ENCODE data around the gene ACSF2.
"Not testable (repeated sequence)": the region's sequence is repeated elsewhere in the genome, so short reads cannot be mapped to it uniquely, and the experiment has no call there.

The ACSF2 gene

GRCh38 chr17:50423553-50424159 lies 2.4 kb upstream of the ACSF2 start:
- no peak for ATAC-seq (replicated peaks)
- H3K36me3 Mint-ChIP-seq = peaks cover 4 to 5% of the 10 kb centered on the region in 2 donors
- H3K27me3 Mint-ChIP-seq = peaks cover 0 to 5% of the 10 kb centered on the region in 2 donors
- no peak overlapping the region for H3K4me3 Mint-ChIP-seq
- H3K9me3 Mint-ChIP-seq = peaks cover 7 to 9% of the 10 kb centered on the region in 2 donors
- DNase-seq = no peak
- H3K4me1 Mint-ChIP-seq = peaks cover 30 to 44% of the 10 kb centered on the region in 2 donors
- peak overlapping the region; percentile 9 for H3K27ac Mint-ChIP-seq

DNA sequence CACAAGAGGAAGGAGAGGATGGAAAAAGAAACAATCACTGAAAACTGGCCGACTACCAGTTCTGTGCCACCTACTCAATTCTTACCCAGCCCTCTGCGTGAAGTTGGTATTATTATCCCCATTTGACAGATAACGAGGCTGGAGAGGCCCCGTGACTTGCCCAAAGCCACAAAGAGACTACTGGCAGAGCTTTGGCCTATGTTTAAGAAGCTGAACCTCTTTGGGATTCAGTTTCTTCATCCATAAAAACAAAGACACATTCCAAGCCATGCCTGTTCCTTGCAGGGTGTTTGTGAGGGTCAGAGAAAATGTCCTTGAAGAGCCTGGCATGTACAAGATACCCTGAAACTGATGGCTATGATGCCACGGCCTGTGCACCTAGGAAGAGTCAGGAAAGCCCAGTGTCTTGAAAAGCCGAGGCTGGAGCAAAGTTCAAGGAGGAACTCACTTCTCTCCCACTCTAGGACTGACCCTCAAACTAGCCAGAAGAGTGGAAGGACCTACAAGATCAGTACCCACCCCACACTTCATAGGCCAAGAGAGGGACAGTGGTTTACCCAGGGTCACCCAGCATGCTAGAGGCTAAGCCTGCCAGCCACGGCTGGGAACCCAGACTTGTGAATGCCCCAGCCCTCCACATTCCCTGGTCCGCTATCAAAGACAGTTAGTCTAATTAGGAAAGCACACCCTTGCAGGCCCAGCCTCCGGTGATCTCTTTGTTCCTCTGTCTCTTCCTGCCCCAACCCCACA lies 1.6 kb upstream of the ACSF2 start:
- Mint-ChIP-seq H3K27ac (peak overlapping the region; percentile 9), H3K27me3 (no peaks in the 10 kb centered on the region), H3K4me1 (peaks cover 28 to 44% of the 10 kb centered on the region in 2 donors), H3K36me3 (no peaks in the 10 kb centered on the region), H3K9me3 (peaks cover under 1 to 2% of the 10 kb centered on the region in 2 donors), H3K4me3 (no peak overlapping the region)
- ATAC-seq (replicated peaks) = no peak
- DNase-seq = no peak

- no peak for ATAC-seq (replicated peaks)
- DNase-seq = no peak
- no peaks in the 10 kb centered on the region for H3K9me3 Mint-ChIP-seq
- H3K27ac Mint-ChIP-seq = peak overlapping the region; percentile 81
- peak overlapping the region; percentile 87 to 93 for H3K4me3 Mint-ChIP-seq
- peaks cover 30 to 44% of the 10 kb centered on the region in 2 donors for H3K4me1 Mint-ChIP-seq
- H3K27me3 Mint-ChIP-seq = no peaks in the 10 kb centered on the region
- H3K36me3 Mint-ChIP-seq = no peaks in the 10 kb centered on the region
Observed at GRCh38 chr17:50424996-50425681, 879 bp upstream of the ACSF2 start.

DNA sequence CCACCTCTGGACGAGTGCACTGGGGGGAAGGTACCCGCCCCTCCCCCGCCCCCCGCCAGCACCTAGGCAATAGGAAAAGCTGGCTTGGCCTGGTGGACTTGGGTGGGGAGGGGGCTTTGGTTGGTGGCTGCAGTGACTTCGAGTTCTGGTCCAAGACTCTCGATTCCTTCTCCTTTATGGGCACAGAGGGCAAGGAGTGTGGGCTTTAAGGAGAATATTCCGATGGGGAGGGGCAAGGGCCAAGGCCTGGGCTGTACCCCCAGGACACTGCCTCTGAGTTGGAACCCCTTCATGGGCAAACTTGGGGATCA lies 409 bp downstream of the ACSF2 start:
- Mint-ChIP-seq H3K27me3 (no peaks in the 10 kb centered on the region), H3K36me3 (no peaks in the 10 kb centered on the region), H3K9me3 (no peaks in the 10 kb centered on the region), H3K4me1 (peaks cover 28 to 33% of the 10 kb centered on the region in 2 donors), H3K27ac (peak overlapping the region; percentile 85), H3K4me3 (peak overlapping the region; percentile 87 to 93)
- DNase-seq (no peak), ATAC-seq (replicated peaks) (no peak)

DNA sequence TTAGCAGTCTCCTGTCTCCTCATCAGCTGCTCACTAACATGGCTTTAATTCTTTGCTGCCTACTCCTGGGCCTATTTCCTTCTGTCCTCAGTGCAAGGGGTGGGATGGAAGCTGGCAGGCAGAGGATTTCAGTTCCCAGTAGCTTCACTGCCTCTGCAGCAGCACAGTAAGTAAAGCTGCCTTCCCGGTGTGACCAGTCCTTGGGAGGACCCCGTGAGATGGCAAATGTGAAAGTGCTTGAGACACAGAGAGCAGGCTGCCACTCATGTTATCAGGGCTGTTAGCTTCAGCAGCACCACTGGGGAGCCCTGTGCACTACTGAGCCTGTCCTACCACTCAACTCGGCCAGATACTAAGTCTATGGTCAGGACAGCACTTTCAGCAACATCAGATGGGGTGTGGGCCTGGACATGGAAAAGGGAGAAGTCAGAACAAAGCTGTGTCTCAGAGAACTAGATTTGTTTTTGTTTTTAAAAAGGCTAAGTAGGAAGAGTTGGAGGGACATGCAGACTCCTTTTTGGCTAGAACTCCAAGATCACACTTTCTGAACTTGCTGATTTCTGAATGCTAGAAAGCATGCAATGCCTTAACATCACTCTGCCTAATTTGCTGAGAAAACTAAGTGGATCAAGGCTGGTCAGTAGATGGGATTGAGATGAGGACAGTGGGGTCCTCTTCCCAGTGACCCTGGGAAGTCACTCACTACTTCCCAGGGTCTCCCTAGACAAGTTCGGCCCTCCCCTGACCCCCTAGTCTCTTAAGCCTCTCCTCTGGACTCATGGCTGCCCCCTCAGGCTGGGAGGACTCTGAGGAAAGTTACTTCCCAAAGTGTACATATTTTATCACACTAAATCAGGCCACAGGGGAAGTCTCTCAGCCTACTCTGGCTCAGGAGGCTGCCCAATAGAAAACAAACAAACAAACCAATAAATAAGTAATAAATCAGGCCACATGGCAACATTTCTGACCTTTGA lies 1.1 kb downstream of the ACSF2 start:
- peak; percentile 8 for DNase-seq
- H3K9me3 Mint-ChIP-seq = no peaks in the 10 kb centered on the region
- peaks cover 25 to 28% of the 10 kb centered on the region in 2 donors for H3K4me1 Mint-ChIP-seq
- peak overlapping the region; percentile 85 for H3K27ac Mint-ChIP-seq
- no peaks in the 10 kb centered on the region for H3K36me3 Mint-ChIP-seq
- H3K27me3 Mint-ChIP-seq = no peaks in the 10 kb centered on the region
- peak; percentile 54 to 66 for ATAC-seq (replicated peaks)
- peak overlapping the region; percentile 87 to 93 for H3K4me3 Mint-ChIP-seq

DNA sequence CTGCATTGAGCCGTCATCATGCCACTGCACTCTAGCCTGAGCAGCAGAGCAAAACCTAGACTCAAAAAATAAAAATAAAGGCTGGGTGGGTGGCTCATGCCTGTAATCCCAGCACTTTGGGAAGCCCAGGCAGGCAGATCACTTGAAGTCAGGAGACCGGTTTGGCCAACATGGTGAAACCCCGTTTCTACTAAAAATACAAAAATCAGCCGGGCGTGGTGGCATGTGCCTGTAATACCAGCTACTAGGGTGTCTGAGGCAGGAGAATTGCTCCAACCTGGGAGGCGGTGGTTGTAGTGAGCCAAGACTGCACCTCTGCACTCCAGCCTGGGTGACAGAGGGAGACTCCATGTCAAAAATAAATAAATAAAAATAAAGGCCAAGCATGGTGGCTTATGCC lies 2.1 kb downstream of the ACSF2 start:
- DNase-seq; ATAC-seq (replicated peaks); H3K4me3 Mint-ChIP-seq; H3K27me3 Mint-ChIP-seq; H3K36me3 Mint-ChIP-seq; H3K27ac Mint-ChIP-seq; H3K9me3 Mint-ChIP-seq: not testable (repeated sequence)
- H3K4me1 Mint-ChIP-seq = peaks cover 25 to 28% of the 10 kb centered on the region in 2 donors

GRCh38 chr17:50428831-50429424 lies 2.9 kb downstream of the ACSF2 start:
- H3K36me3 Mint-ChIP-seq = no peaks in the 10 kb centered on the region
- peaks cover 21 to 24% of the 10 kb centered on the region in 2 donors for H3K4me1 Mint-ChIP-seq
- DNase-seq (no peak), ATAC-seq (replicated peaks) (no peak)
- no peaks in the 10 kb centered on the region for H3K9me3 Mint-ChIP-seq
- H3K27ac Mint-ChIP-seq = no peak overlapping the region
- no peak overlapping the region for H3K4me3 Mint-ChIP-seq
- H3K27me3 Mint-ChIP-seq = no peaks in the 10 kb centered on the region

DNA sequence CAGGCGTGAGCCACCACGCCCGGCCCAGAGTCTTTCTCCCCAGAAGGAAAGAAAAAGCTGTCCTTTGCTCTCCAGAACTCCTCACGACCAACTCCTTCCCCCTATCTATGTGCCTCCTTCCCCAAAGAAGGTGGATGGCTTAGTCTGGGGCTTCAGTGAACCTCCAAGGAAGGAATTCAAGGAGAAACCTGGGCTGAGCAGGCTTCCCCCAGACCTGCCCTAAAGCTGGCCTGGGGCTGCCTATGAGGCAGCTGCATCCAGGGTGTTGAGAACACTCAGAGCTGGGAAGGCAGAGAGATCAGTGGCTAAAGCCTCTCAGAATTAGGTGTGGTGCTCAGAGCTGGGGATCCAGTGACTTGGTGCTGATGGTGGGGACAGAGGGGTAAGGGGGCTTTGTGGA lies 3.8 kb downstream of the ACSF2 start:
- Mint-ChIP-seq H3K9me3 (no peaks in the 10 kb centered on the region), H3K4me1 (peaks cover 18 to 21% of the 10 kb centered on the region in 2 donors), H3K27ac (no peak overlapping the region), H3K36me3 (no peaks in the 10 kb centered on the region), H3K4me3 (no peak overlapping the region), H3K27me3 (no peaks in the 10 kb centered on the region)
- DNase-seq (no peak), ATAC-seq (replicated peaks) (no peak)

- Mint-ChIP-seq H3K27me3 (no peaks in the 10 kb centered on the region), H3K27ac (no peak overlapping the region), H3K36me3 (no peaks in the 10 kb centered on the region), H3K4me1 (peaks cover 14 to 15% of the 10 kb centered on the region in 2 donors), H3K9me3 (no peaks in the 10 kb centered on the region), H3K4me3 (no peak overlapping the region)
- no peak for ATAC-seq (replicated peaks)
- no peak for DNase-seq
Observed at GRCh38 chr17:50430821-50431618, 5.0 kb downstream of the ACSF2 start.

GRCh38 chr17:50432125-50432762 lies 6.2 kb downstream of the ACSF2 start:
- Mint-ChIP-seq H3K9me3 (no peaks in the 10 kb centered on the region), H3K4me3 (no peak overlapping the region), H3K27me3 (no peaks in the 10 kb centered on the region), H3K27ac (no peak overlapping the region), H3K4me1 (peaks cover 7 to 8% of the 10 kb centered on the region in 2 donors), H3K36me3 (peaks cover 2 to 3% of the 10 kb centered on the region in 2 donors)
- DNase-seq (no peak), ATAC-seq (replicated peaks) (no peak)

- ATAC-seq (replicated peaks) = no peak
- no peak for DNase-seq
- peaks cover 3 to 4% of the 10 kb centered on the region in 2 donors for H3K36me3 Mint-ChIP-seq
- no peak overlapping the region for H3K27ac Mint-ChIP-seq
- no peak overlapping the region for H3K4me3 Mint-ChIP-seq
- H3K9me3 Mint-ChIP-seq = no peaks in the 10 kb centered on the region
- no peaks in the 10 kb centered on the region for H3K27me3 Mint-ChIP-seq
- no peaks in the 10 kb centered on the region for H3K4me1 Mint-ChIP-seq
Observed at GRCh38 chr17:50437409-50437808, 11.4 kb downstream of the ACSF2 start.

GRCh38 chr17:50439008-50439407 lies 13.0 kb downstream of the ACSF2 start:
- Mint-ChIP-seq H3K27me3 (no peaks in the 10 kb centered on the region), H3K36me3 (peaks cover 3 to 4% of the 10 kb centered on the region in 2 donors), H3K9me3 (no peaks in the 10 kb centered on the region), H3K27ac (no peak overlapping the region), H3K4me3 (no peak overlapping the region), H3K4me1 (no peaks in the 10 kb centered on the region)
- no peak for DNase-seq
- ATAC-seq (replicated peaks) = no peak

Measured in stimulated activated naive B cell treated with anti-CD40 and anti-IgM and Interleukin-4, amounts not matched to agents 10 μg/mL and 1 μg/mL and 100 μg/mL, for 72 hours (primary cell).